GM18526 (cell line): ENCODE measurements around the gene PDE4B.

ENCODE experiments used
- POLR2A ChIP-seq: IDR thresholded peaks from 3 replicates; pipeline ENCODE4 v1.6.1; 2011; ENCODE audit not compliant: insufficient read length; ENCODE audit errors: extremely low read depth

The PDE4B gene

GRCh38 chr1:66337249-66337648, 544.6 kb downstream of the PDE4B start:
- no peak for TF ChIP-seq POLR2A

- no peak for TF ChIP-seq POLR2A
Measured at GRCh38 chr1:66339944-66340343, 547.2 kb downstream of the PDE4B start.

DNA sequence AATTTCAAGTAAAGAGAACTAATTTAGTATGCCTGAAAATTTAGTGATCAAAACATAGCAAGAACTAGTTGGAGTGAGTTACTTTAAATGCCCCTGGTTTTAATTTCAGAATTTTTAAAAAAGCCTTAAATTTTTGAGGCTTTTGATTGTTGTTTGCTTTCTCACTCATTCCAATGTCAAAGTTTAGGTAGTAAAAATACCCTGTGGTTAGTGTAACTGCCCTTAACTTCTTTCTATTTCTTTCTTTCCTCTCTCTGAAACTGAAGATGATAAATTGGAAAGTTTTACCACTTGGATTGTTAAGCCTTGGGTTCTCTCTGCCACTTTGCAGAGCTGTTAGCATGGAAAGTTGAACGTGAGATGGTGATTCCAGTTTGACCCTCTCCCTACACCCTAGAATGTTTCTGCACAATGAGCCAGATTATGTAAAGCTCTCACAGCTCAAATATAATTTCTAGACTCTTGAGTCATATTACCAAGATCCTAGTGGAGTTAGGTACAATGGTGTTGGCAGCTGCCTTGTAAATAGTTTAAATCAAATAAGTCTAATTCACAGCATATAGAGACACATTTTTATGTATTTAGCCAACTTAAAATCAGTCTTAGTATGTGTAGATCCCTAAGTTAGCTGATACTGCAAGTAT, 548.9 kb downstream of the PDE4B start:
- no peak for TF ChIP-seq POLR2A

DNA sequence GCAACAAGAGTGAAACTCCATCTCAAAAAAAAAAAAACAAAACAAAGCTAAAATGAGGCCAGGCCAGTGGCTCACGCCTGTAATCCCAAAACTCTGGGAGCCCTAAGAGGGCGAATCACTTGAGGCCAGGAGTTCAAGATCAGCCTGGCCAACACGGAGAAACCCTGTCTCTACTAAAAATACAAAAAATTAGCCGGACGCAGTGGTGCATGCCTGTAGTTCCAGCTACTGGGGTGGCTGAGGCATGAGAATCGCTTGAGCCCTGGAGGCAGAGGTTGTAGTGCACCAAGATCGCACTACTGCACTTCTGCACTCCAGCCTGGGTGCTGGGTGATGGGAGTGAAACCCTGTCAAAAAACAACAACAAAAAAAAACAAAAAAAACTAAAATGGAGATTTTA, 550.0 kb downstream of the PDE4B start:
- no peak for TF ChIP-seq POLR2A

DNA sequence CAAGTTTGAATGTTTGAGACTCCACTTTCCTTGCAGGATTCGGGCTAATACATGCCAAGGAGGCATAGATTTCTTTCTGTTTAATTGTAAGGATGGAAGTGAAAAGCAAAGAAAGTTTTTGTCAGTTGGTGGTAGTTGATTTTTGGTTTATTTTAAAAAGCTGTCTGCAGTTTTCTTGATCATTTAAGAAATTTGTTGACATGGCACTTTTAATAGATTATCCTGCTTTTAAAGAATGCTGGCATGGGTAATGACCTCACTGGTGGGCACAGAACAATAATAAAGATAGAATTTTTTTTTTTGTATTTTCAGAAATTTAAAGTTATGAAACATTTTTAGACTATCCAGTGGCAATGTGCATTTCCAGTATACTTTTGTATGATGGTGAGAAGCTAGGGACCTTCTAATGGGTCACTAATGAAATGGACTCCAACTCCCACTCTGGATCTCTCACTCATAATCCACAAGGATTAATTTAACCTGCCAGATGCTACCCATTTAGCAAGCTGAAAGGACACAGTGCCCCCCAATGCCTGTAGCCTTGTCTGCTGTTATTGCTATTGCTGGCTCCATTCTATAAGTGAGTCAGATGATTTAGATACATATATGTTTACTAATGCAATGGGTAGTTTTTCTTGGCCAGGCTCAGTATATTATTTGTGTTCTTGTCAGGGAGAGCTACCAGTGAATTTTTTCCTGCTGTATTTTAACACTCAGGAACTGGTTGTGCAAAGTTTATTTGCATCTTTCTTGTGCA, 551.1 kb downstream of the PDE4B start:
- no peak for TF ChIP-seq POLR2A

GRCh38 chr1:66346057-66346795, 553.5 kb downstream of the PDE4B start:
- TF ChIP-seq POLR2A: no peak

DNA sequence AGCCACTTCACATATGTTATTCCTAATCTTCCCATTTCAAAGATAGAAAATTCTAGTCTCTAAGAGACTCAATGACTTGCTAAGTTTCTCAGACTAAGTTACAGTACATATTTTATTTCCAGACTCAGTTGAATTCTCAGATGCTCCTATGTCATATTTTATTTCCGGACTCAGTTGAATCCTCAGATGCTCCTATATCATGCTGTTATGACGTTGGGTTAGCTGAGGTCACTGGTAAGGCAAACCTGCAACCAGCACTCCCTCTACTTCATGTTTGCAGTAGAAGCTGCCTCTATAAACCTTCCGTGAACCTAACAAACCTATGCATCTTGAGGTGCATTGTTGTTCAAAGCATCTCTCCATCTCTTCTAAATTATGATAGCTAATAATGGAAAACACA, 554.2 kb downstream of the PDE4B start:
- TF ChIP-seq POLR2A: no peak

DNA sequence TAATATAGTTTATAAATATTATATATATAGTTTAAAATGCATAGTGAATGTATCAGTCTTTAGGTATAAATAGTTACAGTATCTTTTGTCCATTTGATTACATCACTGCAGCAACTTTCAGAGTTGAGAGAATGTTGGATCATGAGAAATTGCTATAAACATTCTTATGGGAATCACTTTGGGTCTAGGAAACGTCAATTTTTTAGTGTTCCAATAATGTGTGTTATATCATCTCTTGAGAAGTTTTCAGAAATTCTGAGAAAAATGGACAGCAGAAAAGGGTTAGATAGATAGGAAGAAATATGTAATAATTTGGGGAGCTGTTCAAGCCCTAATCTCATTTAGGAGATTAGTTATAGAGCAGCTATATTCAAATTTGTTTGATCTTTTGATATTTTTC, 556.1 kb downstream of the PDE4B start:
- TF ChIP-seq POLR2A: no peak

DNA sequence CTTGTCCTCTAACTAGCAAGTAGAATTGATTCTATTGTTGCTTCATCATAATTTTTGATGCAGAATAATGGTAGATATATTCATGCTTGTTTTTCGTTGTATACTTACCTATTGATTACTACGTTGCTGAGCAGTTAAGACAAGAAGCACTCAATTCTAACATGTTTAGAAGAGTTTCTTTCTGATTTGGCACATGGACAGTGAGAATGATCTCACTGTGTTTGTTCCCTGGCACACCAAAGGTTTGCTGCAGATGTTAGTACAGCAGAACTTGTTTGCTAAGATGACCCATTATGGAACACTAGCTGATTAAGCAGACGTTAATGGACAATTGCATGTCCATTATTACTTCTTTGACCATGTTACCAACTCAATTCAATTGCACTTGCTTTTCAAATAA, 556.5 kb downstream of the PDE4B start:
- no peak for TF ChIP-seq POLR2A

GRCh38 chr1:66350001-66350547, 557.4 kb downstream of the PDE4B start:
- TF ChIP-seq POLR2A: no peak

- TF ChIP-seq POLR2A: no peak
Measured at GRCh38 chr1:66351478-66351877, 558.8 kb downstream of the PDE4B start.

GRCh38 chr1:66351913-66352312, 559.2 kb downstream of the PDE4B start:
- TF ChIP-seq POLR2A: no peak

GRCh38 chr1:66352792-66353191, 560.1 kb downstream of the PDE4B start:
- no peak for TF ChIP-seq POLR2A

GRCh38 chr1:66353257-66353656, 560.6 kb downstream of the PDE4B start:
- no peak for TF ChIP-seq POLR2A

DNA sequence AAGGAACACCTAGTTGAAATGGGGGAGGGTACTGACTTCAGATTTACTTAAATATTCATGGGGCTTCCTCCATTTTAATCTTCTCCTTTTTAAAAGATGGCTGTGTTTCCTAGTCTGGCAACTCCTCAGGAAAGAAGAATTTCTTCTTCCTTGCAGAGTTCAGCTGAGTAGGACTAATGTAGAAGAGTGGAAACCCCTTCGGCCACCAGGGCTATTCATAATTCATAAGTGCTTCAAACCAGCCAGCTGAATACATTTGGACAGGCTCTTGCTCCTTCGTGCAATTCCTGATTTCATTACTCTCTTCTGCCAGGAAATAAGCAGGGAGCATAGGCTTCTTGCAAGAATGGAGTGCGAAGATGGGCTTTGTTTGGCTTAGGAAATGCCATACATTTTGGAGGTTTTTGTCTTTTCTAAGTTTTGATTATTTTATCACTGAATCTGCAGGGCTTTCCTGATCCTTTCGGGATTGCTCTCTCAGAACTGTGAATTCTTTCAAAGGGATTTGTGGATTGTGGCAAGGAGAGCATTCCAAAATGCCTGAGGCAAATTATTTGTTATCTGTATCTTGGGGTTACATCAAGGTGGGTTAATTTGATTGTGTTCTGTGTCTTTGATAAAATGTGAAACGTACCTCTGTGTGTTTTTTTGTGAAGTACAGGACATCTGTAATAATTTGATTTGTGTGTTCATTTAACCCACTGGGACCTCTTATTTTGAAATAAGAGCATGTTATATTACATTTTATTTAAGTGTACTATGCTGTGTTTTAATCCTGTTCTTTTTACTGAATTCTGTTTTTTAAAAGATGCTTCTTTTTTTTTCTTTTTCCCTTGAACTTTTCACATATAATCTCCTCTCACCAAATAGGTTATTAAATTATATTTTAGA, 561.9 kb downstream of the PDE4B start:
- no peak for TF ChIP-seq POLR2A
